SK-N-SH treated with all-trans-retinoic acid at 6 μM for 48 hours (cell line): Measurements from ENCODE around the gene NLGN2.

Experiments
- ATAC-seq: fragments of 200-7000 bp; cut with Tn5 transposase; 3 replicates; pipeline ENCODE4 v1.9.1; 2020; ENCODE audit warnings: mild to moderate bottlenecking, moderate library complexity
- ARNTL ChIP-seq: fragments of 450-650 bp; formaldehyde crosslinking; IDR thresholded peaks from 2 replicates; pipeline ENCODE4 v1.5.0; 2020; ENCODE audit warnings: low read depth, mild to moderate bottlenecking, moderate library complexity, borderline replicate concordance
- BACH2 ChIP-seq: fragments of 250-450 bp; sonication (Bioruptor Pico); IDR thresholded peaks from 2 replicates; pipeline ENCODE4 v1.9.0; 2021; ENCODE audit warnings: mild to moderate bottlenecking, borderline replicate concordance
- OSR1 ChIP-seq: fragments of 250-450 bp; sonication (Bioruptor Pico); IDR thresholded peaks from 2 replicates; pipeline ENCODE4 v1.8.0; 2022; ENCODE audit warnings: moderate library complexity, mild to moderate bottlenecking, inconsistent platforms
- SNAI2 ChIP-seq: fragments of 250-450 bp; sonication (Bioruptor Pico); IDR thresholded peaks from 2 replicates; pipeline ENCODE4 v1.5.0; 2020; ENCODE audit warnings: mild to moderate bottlenecking, moderate library complexity
- TCF4 ChIP-seq: fragments of 250-450 bp; sonication (Bioruptor Pico); IDR thresholded peaks from 2 replicates; pipeline ENCODE4 v1.8.0; 2021; ENCODE audit warnings: mild to moderate bottlenecking, moderate library complexity, borderline replicate concordance
- TOX ChIP-seq: fragments of 250-450 bp; sonication (Bioruptor Pico); IDR thresholded peaks from 2 replicates; pipeline ENCODE4 v1.8.0; 2021; ENCODE audit warnings: mild to moderate bottlenecking, moderate library complexity, borderline replicate concordance
- ZC3H10 ChIP-seq: fragments of 250-450 bp; sonication (Bioruptor Pico); IDR thresholded peaks from 2 replicates; pipeline ENCODE4 v1.5.1; 2021; ENCODE audit warnings: mild to moderate bottlenecking, moderate library complexity
- ZFP3 ChIP-seq: fragments of 250-450 bp; sonication (Bioruptor Pico); IDR thresholded peaks from 2 replicates; pipeline ENCODE4 v1.5.0; 2020; ENCODE audit warnings: mild to moderate bottlenecking, moderate library complexity
- ZFP30 ChIP-seq: fragments of 450-650 bp; formaldehyde crosslinking; IDR thresholded peaks from 2 replicates; pipeline ENCODE4 v1.5.0; 2022; ENCODE audit warnings: mild to moderate bottlenecking, moderate library complexity
- ZNF70 ChIP-seq: fragments of 450-650 bp; formaldehyde crosslinking; IDR thresholded peaks from 2 replicates; pipeline ENCODE4 v1.5.0; 2020; ENCODE audit warnings: mild to moderate bottlenecking, moderate library complexity
- TF ChIP-seq, protein P1 (sequence below): fragments of 250-450 bp; sonication (Bioruptor Pico); IDR thresholded peaks from 2 replicates; pipeline ENCODE4 v1.8.0; 2020; ENCODE audit warnings: mild to moderate bottlenecking, moderate library complexity, borderline replicate concordance
- TF ChIP-seq, protein P2 (sequence below): fragments of 250-450 bp; sonication (Bioruptor Pico); IDR thresholded peaks from 2 replicates; pipeline ENCODE4 v1.8.0; 2021; ENCODE audit warnings: low read depth, mild to moderate bottlenecking, moderate library complexity, borderline replicate concordance
- TF ChIP-seq, protein P3 (sequence below): fragments of 250-450 bp; sonication (Bioruptor Pico); IDR thresholded peaks from 2 replicates; pipeline ENCODE4 v1.5.0; 2020; ENCODE audit warnings: mild to moderate bottlenecking, moderate library complexity
- TF ChIP-seq, protein P4 (sequence below): fragments of 250-450 bp; sonication (Bioruptor Pico); IDR thresholded peaks from 2 replicates; pipeline ENCODE4 v1.5.1; 2020; ENCODE audit warnings: low read depth, mild to moderate bottlenecking, moderate library complexity

The NLGN2 gene

DNA sequence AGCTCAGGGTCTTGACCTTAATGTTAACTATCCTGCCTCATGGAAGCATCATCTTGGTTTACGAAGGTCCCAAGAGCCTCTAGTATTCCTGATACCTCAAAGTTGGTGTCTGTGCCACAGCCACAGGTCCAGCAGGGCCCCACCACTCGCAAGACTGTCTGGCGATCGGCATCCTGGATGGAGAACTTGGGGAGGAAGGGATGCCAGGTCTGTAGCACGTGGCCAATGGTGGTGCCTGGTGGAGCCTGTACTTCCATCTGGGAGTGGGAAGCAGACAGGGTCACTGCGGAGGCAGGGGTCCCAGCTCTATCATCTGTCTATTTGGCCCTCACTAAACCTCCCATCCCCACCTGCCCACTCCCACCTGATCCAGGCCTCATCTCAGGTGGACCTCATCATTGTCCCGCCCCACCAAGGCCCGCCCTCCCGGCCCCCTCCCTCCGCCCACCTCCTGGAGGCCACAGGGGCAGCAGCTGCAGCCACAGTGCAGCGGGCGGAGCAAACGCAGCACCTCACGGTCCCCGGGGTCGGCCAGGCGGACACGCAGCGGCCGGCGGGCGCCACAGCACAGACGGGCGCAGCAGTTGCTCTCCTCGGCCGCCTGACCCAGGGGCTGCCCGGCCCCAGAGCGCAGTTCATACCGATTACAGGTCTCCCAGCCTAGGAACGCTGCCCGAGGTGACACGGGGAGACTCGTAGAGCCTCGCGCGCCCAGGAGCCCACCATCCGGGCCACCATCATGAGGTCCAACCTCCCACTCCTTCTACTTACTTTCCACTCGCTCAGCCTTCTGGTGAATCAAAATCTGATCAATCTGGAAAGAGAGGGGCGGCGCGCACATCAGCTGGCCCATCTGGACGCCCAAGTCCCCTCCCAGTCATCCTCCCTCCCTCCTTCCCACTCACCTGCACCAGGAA is 14.7 kb upstream of the NLGN2 start (continued):
- TF ChIP-seq BACH2 (CRISPR knock-in tag), result no peak
- no peak for TF ChIP-seq ZFP30 (CRISPR knock-in tag)
- no peak for TF ChIP-seq TCF4 (CRISPR knock-in tag)
- TF ChIP-seq TOX, result no peak

DNA sequence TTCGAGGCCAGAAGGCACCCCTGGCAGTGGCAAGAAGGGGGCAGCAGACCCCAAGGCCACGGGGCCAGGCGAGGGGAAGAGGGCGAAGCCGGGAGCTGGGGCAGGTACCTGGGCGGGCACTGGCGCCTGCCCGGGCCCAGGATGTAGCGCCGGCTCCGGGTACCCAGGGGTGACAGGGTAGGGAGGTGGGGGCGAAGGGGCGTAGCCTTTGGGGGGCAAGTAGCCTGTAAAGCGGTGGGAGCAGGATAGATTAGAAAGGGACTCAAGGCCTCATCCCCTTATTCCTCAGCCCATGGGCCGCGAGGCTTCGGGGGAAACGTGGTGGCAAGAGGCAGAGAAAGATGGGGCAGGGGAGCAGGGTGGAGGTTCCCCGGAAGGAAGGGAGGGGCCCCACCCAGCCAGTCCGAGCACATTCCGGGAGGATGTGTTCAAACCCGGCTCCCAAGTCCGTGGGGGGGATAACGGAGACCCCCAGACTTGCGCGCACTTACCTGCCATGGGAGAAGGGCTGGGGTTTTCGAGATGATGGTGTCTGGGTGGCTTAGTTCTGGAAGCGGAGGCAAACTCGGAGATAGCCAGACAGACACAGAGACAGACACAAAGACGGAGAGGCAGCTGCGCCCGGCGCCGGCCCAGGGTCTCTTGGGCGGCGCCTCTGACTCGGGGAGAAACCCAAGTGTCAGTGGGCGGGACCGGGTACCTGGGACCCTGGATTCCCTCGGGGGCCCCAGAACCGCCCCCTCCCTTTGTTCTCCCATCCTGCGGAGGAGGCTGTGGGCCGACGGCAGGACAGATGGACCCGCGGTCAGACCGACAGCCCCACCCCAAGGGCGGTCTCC is 13.8 kb upstream of the NLGN2 start:
- TF ChIP-seq, protein P1, sequence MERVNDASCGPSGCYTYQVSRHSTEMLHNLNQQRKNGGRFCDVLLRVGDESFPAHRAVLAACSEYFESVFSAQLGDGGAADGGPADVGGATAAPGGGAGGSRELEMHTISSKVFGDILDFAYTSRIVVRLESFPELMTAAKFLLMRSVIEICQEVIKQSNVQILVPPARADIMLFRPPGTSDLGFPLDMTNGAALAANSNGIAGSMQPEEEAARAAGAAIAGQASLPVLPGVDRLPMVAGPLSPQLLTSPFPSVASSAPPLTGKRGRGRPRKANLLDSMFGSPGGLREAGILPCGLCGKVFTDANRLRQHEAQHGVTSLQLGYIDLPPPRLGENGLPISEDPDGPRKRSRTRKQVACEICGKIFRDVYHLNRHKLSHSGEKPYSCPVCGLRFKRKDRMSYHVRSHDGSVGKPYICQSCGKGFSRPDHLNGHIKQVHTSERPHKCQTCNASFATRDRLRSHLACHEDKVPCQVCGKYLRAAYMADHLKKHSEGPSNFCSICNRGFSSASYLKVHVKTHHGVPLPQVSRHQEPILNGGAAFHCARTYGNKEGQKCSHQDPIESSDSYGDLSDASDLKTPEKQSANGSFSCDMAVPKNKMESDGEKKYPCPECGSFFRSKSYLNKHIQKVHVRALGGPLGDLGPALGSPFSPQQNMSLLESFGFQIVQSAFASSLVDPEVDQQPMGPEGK, result no peak
- TF ChIP-seq ZFP3 (CRISPR knock-in tag), result no peak
- TF ChIP-seq ARNTL (CRISPR knock-in tag), result no peak
- TF ChIP-seq ZNF70 (CRISPR knock-in tag), result no peak
- TF ChIP-seq, protein P2, sequence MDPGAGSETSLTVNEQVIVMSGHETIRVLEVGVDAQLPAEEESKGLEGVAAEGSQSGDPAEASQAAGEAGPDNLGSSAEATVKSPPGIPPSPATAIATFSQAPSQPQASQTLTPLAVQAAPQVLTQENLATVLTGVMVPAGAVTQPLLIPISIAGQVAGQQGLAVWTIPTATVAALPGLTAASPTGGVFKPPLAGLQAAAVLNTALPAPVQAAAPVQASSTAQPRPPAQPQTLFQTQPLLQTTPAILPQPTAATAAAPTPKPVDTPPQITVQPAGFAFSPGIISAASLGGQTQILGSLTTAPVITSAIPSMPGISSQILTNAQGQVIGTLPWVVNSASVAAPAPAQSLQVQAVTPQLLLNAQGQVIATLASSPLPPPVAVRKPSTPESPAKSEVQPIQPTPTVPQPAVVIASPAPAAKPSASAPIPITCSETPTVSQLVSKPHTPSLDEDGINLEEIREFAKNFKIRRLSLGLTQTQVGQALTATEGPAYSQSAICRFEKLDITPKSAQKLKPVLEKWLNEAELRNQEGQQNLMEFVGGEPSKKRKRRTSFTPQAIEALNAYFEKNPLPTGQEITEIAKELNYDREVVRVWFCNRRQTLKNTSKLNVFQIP (CRISPR knock-in tag), result no peak
- no peak for TF ChIP-seq OSR1 (CRISPR knock-in tag)
- TF ChIP-seq, protein P3, sequence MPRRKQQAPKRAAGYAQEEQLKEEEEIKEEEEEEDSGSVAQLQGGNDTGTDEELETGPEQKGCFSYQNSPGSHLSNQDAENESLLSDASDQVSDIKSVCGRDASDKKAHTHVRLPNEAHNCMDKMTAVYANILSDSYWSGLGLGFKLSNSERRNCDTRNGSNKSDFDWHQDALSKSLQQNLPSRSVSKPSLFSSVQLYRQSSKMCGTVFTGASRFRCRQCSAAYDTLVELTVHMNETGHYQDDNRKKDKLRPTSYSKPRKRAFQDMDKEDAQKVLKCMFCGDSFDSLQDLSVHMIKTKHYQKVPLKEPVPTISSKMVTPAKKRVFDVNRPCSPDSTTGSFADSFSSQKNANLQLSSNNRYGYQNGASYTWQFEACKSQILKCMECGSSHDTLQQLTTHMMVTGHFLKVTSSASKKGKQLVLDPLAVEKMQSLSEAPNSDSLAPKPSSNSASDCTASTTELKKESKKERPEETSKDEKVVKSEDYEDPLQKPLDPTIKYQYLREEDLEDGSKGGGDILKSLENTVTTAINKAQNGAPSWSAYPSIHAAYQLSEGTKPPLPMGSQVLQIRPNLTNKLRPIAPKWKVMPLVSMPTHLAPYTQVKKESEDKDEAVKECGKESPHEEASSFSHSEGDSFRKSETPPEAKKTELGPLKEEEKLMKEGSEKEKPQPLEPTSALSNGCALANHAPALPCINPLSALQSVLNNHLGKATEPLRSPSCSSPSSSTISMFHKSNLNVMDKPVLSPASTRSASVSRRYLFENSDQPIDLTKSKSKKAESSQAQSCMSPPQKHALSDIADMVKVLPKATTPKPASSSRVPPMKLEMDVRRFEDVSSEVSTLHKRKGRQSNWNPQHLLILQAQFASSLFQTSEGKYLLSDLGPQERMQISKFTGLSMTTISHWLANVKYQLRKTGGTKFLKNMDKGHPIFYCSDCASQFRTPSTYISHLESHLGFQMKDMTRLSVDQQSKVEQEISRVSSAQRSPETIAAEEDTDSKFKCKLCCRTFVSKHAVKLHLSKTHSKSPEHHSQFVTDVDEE, result no peak
- TF ChIP-seq TOX, result no peak
- peak; percentile 49 for ATAC-seq

DNA sequence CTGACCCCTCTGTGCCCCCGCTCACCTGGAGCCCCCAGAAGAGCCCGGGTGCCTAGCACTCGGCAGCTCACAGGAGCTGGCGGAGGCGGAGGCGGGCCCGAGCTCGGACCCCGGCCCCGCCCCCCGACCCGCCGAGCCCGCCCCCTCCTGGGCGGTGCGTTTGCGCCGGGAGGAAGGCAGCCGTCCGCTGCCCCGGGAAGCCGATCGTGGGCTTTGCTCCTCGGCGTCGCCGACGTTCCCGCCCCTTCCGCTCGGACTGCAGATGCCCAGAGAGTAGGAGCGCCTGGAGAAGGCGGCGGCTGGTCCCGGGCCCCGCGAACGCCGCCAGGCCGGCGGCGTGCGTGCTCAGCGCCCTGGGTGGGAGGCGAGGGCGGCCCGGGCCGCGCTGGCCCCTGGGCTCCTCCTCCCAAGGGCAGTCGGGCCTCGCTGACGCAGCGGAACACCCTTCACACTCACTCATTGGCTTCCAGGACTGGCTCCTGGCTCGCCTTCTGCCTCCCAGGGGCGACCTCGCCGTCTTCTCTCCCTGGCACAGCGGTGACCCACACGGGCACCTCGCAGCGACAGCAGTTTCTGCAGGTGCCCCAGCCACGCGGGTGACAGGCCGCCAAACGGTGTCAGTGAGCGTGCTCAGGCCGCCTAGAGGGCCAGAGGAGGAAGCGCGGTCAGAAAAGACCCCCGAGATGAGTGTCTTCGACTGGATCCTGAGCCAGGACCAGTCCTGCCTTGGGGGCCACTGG is 13.0 kb upstream of the NLGN2 start, which contains the start of gene PLSCR3:
Gene PLSCR3, minus strand, starts transcription at position 74 of the 740 bp plus-strand sequence. CDS start 415 bp downstream, outside the sequence.
- ATAC-seq, result peak; percentile 91
- 0 out of 2 replicates have a peak, but pooled peaks have one; percentile 60 for TF ChIP-seq SNAI2 (CRISPR knock-in tag)
- TF ChIP-seq, protein P4, sequence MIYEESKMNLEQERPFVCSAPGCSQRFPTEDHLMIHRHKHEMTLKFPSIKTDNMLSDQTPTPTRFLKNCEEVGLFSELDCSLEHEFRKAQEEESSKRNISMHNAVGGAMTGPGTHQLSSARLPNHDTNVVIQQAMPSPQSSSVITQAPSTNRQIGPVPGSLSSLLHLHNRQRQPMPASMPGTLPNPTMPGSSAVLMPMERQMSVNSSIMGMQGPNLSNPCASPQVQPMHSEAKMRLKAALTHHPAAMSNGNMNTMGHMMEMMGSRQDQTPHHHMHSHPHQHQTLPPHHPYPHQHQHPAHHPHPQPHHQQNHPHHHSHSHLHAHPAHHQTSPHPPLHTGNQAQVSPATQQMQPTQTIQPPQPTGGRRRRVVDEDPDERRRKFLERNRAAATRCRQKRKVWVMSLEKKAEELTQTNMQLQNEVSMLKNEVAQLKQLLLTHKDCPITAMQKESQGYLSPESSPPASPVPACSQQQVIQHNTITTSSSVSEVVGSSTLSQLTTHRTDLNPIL (CRISPR knock-in tag), result no peak
- TF ChIP-seq, protein P3, result no peak
- no peak for TF ChIP-seq BACH2 (CRISPR knock-in tag)
- no peak for TF ChIP-seq ZC3H10
